ENCODE measurements around the gene MAMDC4.
"Not testable (repeated sequence)": the region's sequence is repeated elsewhere in the genome, so short reads cannot be mapped to it uniquely, and the experiment has no call there.

The MAMDC4 gene

GRCh38 chr9:136862849-136863622 lies 10.9 kb downstream of the MAMDC4 start:
- no peak for FAIRE-seq

DNA sequence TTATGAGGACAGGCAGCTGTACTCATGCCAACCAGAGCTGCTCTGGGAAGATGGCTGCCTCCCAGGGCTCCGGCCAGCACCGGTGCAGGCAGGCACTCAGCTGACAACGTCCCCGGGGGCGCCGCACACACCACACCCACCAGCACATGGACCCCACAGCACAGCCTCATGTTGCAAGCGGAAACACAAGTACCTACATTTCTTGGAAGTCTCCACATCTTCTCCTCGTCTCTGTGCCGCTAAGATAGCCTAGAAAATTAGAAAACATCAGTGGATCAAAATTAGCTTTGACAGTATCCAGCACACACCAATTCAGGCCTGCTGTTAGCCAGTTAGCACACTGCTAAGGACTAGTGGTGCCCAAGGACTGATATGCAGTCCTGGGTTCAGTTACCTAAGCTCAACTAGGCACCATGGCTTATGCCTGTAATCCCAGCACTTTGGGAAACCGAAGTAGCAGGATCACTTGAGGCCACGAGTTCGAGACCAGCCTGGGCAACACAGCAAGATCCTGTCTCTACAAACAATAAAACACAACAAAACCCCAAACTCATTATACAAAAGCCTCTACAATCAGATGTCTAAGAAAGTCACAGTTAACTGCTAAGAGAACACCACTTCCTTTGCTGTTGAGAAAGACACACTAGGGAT lies 11.6 kb downstream of the MAMDC4 start:
- FAIRE-seq, result no peak

DNA sequence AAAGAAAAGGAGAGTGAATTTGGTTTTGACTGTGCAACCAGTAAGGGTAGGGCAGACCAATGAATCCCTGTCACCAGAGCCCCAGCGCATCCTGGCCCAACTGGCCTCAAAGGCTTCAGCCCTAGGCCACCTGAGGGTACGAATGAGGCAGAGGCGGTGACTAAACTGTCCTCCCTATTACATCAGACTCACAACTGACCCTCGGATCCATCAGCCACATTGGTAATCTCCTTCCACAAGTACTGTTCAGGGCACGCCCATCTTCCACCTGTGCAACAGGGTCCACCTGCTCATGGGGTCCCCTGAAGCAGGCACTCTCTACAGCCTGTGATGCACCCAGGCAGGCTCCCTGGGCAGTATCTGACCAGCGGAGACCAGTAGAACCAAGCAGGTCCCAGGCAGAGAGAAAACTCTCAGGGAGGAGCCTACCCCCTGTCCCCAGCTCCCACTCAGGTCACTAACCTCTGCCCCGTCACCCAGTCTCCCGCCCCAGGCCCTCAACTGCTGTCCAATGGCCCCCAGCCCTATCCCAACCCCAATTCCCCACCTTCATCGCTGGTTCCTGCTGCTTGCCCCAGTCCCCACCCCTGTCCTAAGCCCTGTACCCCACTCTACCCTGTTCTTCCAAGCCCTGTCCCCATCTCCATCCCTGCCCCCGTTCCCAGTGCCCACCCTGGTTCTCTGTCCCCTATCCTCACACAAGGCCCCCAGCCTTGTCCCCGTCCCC lies 13.1 kb downstream of the MAMDC4 start:
- no peak for FAIRE-seq

- no peak for FAIRE-seq
Measured at GRCh38 chr9:136865768-136866103, 13.6 kb downstream of the MAMDC4 start.

DNA sequence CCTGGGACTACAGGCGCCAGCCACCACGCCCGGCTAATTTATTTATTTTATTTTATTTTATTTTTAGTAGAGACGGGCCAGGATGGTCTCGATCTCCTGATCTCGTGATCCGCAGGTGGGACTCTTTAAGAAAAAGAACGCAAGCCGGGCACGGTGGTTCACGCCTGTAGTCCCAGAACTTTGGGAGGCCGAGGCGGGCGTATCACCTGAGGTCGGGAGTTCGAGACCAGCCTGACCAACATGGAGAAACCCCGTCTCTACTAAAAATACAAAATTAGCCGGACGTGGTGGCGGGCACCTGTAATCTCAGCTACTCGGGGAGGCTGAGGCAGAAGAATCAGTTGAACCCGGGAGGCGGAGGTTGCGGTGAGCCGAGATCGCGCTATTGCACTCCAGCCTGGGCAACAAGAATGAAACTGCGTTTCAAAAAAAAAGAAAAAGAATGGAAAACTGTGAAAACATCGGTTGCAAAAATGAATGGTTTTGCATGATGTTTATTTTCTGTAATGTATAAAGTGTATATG lies 14.8 kb downstream of the MAMDC4 start:
- FAIRE-seq, result not testable (repeated sequence)

- no peak for FAIRE-seq
Measured at GRCh38 chr9:136867480-136867879, 15.3 kb downstream of the MAMDC4 start.

DNA sequence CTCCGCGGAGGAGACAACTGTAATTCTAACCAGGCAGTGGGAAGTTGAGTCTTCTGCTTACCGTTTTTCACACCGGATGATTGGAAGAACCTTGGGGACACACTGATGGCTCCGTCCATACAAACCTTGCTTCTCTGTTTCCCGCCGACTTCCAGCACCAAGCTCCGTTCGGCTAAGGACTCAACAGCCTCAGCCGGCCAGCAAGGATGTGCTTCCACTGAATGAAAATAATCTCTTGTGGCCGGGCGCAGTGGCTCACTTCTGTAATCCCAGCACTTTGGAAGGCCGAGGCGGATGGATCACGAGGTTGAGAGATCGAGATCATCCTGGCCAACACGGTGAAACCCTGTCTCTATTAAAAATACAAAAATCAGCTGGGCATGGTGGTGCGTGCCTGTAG lies 15.8 kb downstream of the MAMDC4 start:
- no peak for FAIRE-seq

- FAIRE-seq, result no peak
Measured at GRCh38 chr9:136868644-136869043, 16.5 kb downstream of the MAMDC4 start.

DNA sequence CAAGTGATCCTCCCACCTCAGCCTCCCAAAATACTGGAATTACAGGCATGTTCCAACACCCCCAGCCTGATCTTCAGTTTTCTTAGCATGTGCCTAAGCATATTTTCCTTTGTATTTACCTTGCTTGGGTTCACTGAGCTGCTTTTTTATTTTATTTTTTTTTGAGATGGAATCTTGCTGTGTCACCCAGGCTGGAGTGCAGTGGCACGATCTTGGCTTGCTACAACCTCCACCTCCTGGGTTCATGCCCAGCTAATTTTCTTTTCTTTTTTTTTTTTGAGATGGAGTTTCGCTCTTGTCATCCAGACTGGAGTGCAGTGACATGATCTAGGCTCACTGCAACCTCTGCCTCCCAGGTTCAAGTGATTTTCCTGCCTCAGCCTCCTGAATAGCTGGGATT lies 17.5 kb downstream of the MAMDC4 start:
- not testable (repeated sequence) for FAIRE-seq

DNA sequence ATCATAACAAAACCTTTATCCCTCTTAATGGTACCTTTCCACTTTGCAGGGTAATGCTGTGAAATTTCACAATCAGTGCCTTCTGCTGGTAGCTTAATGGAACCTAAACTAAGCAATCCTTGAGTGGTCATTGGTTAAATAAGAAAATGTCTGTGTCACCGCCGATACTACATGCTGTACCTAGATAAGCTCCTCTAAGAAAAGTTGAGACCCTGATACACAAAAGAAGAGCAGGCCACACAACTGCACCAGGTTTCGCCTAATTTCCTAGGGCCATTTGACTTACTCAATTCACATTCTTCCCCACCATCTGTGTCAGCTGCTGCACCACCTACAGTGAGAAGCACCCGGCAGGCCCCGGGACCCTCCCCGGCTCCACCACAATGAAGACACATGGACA lies 23.0 kb downstream of the MAMDC4 start:
- no peak for FAIRE-seq

DNA sequence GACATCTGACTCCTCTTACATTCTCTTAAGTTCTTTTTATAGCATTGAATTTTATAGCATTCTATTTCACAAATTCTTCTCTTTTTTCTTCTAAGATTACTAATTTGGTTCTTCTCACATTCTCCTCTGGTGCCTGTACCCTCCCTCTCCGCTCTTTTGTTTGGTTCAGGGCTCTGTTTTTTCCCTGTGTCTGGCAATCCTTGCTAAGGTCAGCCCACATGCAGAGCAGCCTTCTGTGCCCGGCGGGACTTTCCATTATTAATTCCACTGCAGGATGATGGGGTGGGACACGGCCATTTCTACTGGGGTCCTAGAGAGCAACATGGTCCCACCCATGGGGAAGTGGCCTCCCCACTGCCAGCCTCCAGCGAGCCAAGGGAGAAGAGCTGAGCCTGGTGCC lies 24.3 kb downstream of the MAMDC4 start:
- no peak for FAIRE-seq

GRCh38 chr9:136880651-136881050 lies 28.5 kb downstream of the MAMDC4 start:
- no peak for FAIRE-seq

DNA sequence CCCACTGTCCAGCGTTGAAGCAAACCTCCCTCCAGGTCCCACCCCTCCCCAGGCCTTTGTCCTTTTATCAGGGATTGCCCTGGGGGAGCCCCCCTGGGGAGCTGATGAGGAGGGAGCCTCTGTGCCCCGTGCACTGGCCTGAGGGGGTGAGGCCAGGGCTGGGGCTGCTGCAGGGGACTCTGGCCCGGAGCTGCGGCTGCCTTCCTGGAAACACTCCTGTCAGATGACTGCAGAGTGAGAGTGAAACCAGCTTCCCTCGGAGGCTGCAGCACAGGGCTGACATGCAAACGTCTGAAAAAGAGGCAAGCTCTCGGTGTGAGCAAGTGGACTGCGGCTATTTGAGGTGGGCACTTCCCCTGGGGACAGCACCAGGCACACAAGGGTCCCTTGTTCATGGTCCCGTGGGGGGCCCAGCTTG lies 29.6 kb downstream of the MAMDC4 start:
- FAIRE-seq, result no peak

DNA sequence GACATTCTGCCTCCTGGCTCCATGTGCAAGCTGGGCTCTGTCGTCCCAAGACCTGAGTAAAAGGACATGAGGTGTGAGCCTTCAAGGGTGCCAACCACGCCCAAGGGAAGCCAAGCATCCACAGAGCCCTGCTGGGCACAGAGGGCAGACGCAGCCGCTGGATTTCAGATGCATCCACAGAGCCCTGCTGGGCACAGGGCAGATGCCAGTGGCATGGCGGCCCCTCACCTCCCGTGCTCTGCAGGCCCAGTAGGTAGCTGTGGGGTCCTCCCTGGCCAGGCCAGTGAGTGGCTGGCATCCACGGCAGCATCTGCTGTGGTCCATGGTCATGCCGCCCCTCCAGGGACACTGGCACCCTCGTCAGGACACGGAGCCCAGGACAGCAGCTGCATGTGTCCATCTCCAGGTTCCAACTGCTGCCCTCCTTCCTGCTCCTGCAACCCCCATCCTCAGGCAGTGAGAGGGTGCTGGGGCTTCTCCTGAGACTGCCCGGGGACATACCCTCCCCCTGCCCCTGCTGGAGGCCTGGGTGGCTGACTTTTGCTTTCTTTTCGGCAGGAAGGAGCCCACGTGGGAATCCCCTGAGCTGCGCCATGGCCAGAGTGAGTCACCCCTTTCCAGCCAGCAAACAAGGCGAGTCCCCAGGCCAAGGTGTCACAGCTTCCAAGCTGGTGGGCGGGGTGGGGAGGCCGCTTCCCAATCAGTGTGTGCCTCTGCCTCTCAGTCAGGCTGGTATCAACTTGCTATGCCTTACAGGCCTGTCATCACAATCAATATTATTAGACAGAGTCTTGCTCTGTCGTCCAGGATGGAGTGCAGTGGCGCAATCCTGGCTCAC lies 30.2 kb downstream of the MAMDC4 start:
- no peak for FAIRE-seq

DNA sequence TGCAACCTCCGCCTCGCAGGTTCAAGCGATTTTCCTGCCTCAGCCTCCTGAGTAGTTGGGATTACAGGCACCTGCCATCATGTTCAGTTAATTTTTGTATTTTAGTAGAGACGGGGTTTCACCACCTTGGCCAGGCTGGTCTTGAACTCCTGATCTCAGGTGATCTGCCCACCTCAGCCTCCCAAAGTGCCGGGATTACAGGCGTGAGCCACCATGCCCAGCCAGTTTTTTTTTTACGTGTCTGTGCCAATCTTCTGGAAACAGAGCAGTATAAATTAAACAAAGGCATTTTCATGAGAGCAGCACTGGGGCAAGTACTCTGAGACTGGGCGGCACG lies 30.8 kb downstream of the MAMDC4 start:
- not testable (repeated sequence) for FAIRE-seq

DNA sequence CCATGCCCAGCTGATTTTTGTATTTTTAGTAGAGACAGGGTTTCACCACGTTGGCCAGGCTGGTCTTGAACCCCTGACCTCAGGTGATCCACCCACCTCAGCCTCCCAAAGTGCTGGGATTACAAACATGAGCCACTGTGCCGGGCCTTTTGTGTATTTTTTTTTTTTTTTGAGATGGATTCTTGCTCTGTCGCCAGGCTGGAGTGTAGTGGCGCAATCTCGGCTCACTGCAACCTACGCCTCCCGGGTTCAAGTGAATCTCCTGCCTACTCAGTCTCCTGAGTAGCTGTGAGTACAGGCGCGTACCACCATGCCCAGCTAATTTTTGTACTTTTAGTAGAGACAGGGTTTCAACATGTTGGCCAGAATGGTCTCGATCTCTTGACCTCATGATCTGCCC lies 31.5 kb downstream of the MAMDC4 start:
- FAIRE-seq, result not testable (repeated sequence)

GRCh38 chr9:136885950-136886578 lies 33.9 kb downstream of the MAMDC4 start, which contains the start of gene TRAF2:
Gene TRAF2 (plus strand): TSS chr9:136886516. CDS start chr9:136898741, 12,225 bp downstream.
- no peak for FAIRE-seq

DNA sequence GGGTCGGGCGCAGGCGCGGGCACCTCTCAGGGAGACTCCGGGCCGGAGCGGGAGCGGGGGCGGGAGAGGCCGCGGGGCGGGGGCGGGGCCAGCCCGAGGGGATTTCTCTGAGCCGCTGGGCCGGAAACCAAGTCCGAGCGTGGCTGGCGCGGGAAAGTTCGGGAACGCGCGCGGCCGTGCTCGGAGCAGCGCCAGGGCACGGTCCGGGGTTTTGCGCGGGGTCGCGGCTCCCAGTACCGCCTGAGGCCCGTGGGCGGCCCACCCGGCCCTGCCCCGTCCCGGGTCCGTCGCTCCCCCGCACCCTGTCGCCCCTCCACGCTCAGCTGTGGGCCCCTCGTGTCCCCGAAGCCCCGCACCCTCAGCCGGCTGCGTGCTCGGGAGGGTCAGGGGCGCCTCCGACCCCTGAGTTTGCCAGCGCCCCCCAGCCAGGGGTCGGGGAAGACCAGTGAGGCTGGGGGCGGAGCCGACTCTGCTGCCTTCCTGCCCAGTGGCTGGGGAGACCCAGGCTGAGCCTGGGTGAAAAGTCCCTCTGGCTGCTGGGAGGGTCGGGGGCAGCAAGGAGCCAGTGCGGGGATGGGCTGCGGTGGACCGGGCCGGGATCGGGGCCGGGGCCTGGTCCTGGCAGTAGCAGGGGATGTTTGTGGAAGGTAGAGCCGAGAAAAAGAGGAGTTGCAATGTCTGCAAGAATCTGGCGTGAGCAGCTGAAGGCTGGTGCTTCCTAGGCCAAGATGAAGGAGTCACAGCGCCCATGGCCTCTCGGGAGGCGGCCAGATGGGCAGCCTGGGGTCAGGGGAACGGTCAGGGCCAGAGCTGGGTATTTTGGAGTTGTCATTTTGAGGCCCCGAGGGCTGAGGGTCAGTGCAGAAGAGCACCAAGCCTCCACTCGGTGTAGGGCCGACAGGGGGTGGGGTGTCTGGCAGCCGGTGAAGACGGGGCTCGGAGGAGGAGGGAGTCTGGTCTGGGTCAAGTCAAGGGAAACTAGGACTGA lies 34.8 kb downstream of the MAMDC4 start:
- FAIRE-seq, result no peak

DNA sequence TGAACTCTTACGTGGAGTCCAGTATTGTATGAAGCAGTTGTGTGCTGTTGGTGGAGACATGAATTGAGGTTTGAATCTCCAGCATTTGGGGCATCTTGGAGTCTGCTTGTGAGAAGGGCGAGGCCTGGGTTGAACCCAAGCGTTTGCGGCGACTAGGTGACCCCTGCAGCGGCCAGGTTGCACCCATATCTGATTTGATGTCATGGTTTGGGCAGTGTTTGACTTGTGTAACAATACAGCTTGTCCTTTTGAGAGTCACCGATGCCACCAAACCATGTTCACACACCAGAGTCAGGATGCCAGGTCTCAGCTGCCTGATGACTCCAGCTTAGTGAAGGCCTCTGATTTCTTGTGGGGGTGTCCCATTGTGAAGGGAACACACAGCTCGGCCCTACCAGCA lies 36.3 kb downstream of the MAMDC4 start:
- FAIRE-seq, result no peak

- no peak for FAIRE-seq
Measured at GRCh38 chr9:136889858-136890257, 37.7 kb downstream of the MAMDC4 start.

- FAIRE-seq, result no peak
Measured at GRCh38 chr9:136890661-136891060, 38.5 kb downstream of the MAMDC4 start.

Measured in A204.1 (cell line).